ENCODE results near the gene ABCA3. TPM values are rescaled to one million over a fixed set of nuclear protein-coding genes. Genes with fewer than 3 reads are reported as not detected.
"Not testable (repeated sequence)": the region's sequence is repeated elsewhere in the genome, so short reads cannot be mapped to it uniquely, and the experiment has no call there.

Gene ABCA3
- total RNA-seq, 1 experiment from 2014 or later, result 17.3 TPM

- no peak for DNase-seq (ENCODE audit: low spot score)
These were observed 59.5 kb downstream of the ABCA3 start for GRCh38 chr16:2280981-2281542.

- no peak for DNase-seq (ENCODE audit: low spot score)
These were observed 60.1 kb downstream of the ABCA3 start for GRCh38 chr16:2280461-2280860.

DNA sequence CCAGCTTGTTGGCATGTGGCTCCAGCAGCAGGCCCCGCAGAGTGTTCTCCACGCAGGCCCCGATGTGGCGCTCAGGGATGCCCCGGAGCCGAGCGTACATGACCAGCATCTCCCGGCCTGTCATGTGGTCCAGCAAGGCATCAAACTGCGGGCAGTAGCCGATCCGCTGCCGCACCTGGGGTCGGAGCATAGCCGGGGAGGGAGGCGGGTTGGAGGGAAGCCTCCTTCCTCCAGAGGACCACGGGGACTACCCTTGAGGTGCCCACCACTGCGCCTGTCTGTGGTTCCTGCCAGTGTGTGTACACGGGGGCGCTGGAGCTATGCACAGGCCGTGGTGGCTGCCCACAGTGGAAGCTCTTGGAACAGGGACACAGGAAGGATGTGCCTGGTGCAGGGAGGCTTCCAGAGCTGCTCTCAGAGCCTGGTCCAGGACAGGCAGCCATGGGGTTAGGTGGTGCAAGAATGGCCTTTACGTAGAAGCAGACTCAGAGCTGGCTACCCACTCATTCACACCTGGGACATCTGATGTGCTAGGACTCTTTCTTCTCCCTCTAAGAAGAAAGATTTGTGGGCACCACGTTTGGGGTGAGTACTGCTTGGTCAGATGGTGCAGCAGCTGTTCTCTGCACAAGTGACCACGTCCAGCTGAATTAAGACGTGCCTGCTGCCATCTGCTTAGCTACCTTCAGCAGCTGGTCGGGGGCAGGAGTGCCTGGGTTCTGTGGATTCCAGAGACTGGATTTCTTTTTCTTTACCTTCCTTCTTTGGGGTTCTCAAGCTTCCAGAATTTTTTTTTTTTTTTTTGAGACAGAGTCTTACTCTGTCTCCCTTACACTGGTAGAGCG lies 61.4 kb downstream of the ABCA3 start:
- no peak for DNase-seq (ENCODE audit: low spot score)

DNA sequence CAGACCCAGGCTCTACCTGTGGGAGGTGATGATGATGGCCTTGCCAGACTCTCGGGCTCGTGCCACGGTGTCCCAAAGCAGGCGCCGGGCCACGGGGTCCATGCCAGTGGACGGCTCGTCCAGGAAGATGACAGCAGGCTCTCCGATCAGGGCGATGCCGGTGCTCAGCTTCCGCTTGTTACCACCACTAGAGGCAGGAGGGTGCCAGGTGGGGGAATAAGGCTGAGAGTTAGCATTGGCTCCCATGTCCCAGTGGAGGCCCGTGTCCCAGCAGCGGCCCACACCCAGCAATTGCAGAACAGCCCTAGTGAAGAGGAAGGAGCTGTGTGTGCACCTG lies 62.3 kb downstream of the ABCA3 start:
- DNase-seq (ENCODE audit: low spot score), result no peak

- no peak for DNase-seq (ENCODE audit: low spot score)
These were observed 62.9 kb downstream of the ABCA3 start for GRCh38 chr16:2277466-2278271.

DNA sequence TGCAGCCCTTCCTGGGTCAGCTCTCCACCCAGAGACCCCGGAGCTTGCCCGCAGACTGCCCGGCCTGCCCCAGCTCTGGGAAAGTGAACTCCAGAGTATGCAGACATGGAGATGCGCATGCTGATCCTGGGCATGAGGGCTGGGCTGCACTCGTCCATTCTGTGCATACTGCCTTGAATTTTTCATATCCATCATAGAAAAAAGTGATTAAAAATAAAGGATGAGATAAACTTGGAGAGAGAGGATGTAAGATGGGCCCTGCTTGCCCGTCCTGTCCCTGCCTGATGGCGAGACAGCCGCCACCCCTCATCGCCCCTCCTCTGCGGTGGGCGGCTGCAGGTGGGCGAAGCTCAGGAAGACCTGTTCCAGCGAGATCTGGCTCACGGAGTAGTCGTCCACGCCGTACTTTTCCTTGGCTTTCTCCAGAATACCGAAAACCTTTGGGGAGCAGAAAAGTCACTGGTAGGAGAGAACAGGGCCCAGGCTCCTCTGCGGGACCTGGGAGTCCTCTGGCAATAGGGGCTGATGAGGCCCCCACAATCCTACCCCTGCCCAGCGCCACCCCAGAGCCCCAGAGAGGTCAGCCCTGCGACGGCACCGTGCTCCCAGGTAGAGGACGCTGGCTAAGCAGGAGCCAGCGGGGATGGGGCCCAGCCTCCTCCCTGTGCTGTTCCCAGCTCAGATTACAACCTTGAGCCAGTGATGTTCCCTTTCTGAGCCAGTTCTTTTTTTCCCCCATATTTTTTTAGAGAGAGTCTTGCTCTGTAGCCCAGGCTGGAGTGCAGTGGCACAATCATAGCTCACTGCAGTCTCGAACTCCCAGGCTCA lies 63.9 kb downstream of the ABCA3 start:
- no peak for DNase-seq (ENCODE audit: low spot score)

- no peak for DNase-seq (ENCODE audit: low spot score)
These were observed 64.8 kb downstream of the ABCA3 start for GRCh38 chr16:2275476-2276367.

GRCh38 chr16:2273931-2274330 lies 66.6 kb downstream of the ABCA3 start:
- no peak for DNase-seq (ENCODE audit: low spot score)

GRCh38 chr16:2273484-2273883 lies 67.0 kb downstream of the ABCA3 start:
- DNase-seq (ENCODE audit: low spot score), result no peak

GRCh38 chr16:2271848-2272461 lies 68.6 kb downstream of the ABCA3 start:
- DNase-seq (ENCODE audit: low spot score), result no peak

DNA sequence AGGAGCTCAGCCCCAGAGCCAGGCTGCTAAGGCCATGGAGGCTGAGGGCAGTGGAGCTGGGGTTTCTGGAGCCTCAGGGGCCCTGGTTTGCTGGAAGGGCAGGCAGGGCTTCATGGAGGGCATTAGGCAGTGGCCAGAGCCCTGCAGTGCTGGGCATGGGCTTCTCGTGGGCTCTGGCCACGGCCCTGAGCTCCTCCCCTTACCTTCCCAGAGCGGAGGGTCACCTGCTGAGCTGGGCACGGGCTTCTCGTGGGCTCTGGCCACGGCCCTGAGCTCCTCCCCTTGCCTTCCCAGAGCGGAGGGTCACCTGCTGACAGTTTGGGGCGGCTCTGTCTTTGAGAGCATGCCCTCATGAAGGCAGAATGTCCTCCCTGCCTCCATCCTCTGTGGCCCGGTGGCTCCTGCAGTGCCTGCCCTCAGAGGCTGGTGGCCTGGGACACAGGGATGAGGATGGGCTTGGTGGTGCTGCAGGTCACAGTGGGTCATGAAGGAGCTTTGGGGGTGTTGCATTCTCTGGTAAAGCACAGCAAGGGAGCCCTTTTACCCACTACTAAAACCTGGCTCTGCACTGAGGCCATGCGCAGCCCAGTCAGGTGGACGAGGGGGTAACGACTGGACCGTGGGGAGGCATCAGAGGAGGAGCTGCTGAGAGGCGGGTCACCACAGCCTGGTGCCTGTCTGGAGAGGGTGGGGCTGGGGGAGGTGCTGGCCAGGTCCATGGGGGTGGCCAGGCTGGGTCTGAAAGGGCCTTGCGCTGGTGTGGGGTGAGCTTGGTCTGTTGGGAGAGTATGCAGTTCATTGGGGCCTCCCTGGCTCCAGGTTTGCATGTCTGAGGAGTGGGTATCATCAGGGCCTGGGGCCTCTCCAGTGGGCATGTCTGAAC lies 69.7 kb downstream of the ABCA3 start:
- DNase-seq (ENCODE audit: low spot score), result no peak

DNA sequence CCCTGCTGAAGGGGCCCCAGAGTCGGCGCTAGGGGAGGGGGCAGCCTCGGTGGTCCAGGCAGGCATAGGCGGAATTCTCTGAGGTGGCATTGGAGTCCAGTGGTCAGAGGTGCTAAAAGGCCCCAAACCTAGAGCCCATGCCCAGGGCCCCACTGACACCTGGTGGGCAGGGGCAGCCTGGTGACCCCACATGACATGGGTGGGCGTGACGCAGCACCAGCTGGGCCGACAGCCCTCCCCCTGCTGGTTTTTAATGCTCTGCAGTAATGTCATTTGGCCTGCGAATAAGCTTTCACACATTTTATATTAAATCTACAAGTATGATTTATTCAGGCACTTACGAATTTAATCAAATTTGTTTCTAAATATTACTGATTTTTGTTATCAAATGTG lies 70.5 kb downstream of the ABCA3 start:
- no peak for DNase-seq (ENCODE audit: low spot score)

DNA sequence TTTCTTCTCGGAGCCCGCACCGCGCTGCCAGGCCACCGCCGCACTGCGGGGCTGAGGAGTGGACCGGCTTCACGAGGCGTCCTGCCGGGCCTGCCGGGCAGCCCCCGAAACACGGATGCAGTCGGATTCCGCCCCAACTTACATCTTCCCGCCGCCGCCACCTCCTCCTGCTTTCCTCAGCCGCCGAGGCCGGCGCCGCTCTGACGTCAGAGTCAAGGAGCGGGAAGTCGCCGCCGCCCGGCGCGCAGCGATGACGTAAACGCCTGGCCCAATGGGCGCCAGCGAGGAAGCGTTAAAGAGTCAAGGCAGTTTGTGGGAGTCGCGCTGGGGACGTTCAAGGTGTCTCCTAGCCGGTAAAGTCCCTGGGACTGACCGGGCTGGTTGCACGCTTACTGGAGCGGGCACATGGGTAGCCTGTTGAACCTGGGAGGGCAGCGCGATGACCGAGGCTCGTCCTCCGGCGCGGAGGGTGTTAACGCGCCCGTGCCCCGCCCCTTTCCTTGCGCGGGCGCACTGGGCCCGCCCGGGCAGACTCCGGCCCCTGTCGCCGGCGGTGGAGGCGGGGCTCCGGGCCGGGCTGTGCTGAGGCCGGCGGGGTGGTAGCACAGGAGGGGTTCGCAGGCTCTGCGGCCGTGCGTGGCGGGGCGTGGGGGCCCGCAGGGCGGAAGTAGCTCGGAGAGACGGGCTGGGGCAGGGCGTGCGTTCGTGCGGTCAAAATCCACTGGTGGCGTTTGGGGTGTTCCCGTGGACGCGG lies 72.4 kb downstream of the ABCA3 start, which contains the start of gene RNPS1:
Gene RNPS1 (minus strand): TSS at position 214 of the 754 bp plus-strand sequence. CDS start 3,483 bp downstream, outside the sequence.
- DNase-seq (ENCODE audit: low spot score), result peak; percentile 85

DNA sequence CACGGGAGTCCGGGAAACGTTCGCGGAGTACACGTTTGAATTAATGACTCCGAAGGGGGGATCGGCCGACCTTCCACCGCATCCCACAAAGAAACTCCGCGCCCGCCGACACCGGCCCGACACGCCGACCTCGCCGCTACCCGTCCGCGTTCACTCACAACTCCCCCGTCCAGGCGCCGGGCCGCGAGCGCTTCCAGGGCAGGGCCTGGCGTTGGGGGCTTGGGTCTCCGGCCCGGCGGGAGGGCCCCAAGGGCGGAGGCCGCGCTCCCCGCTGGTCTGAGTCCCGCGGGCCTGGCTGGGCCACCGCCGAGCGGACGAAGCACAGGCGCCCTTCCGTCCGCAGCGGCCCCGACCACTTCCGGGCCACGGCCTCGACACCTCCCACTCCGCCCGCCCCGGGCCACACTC lies 73.0 kb downstream of the ABCA3 start:
- not testable (repeated sequence) for DNase-seq (ENCODE audit: low spot score)

- DNase-seq (ENCODE audit: low spot score), result peak; percentile 39
These were observed 73.6 kb downstream of the ABCA3 start for GRCh38 chr16:2266887-2267286.

- not testable (repeated sequence) for DNase-seq (ENCODE audit: low spot score)
These were observed 77.5 kb downstream of the ABCA3 start for GRCh38 chr16:2263026-2263425.

DNA sequence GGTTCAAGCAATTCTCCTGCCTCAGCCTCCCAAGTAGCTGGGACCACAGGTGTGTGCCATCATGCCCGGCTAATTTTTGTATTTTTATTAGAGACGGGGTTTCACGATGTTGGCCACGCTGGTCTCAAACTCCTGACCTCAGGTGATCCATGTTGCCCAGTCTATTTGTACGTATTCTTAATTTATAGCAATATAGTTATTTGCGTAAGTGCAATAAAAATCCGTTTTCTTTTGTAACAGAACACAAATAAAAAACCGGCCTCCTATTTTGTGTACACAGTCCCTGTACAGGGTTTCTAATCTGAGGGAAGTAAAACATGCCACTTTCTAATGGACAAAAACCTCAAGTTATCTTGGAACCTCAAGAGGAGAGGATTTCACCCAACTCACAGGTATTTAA lies 80.3 kb downstream of the ABCA3 start:
- no peak for DNase-seq (ENCODE audit: low spot score)

DNA sequence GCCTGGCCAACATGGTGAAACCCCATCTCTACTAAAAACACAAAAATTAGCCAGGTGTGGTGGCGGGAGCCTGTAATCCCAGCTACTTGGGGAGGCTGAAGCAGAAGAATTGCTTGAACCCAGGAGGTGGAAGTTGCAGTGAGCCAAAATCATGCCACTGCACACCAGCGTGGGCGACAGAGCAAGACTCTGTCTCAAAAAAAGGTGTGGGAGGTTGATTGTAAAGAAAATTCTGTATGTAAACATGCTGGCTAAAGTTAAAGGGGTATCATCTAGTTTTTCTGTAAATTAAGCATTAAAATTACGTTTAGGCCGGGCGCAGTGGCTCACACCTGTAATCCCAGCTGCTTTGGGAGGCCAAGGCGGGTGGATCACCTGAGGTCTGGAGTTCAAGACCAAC lies 82.0 kb downstream of the ABCA3 start:
- DNase-seq (ENCODE audit: low spot score), result not testable (repeated sequence)
